Stimulated activated CD4-positive, alpha-beta T cell treated with anti-CD3 and anti-CD28 coated beads, Interleukin-4, amount 100 ng/mL, for 4 hours (primary cell): ENCODE measurements around the gene CDK18.
"Not testable (repeated sequence)": the region's sequence is repeated elsewhere in the genome, so short reads cannot be mapped to it uniquely, and the experiment has no call there.

Source experiments
- DNase-seq, 2 experiments: peaks; one replicate each; pipeline ENCODE4 v3.0.0-alpha.2; 2020

The CDK18 gene

GRCh38 chr1:205504311-205505075 is at the start of gene CDK18:
Gene CDK18 (plus strand): TSS chr1:205504669. CDS start chr1:205523168, 18,499 bp downstream.
- peak; percentile 50 to 51 for DNase-seq

- DNase-seq = no peak
Measured at GRCh38 chr1:205454903-205455335, 49.5 kb upstream of the CDK18 start.

GRCh38 chr1:205455581-205456382 is 48.7 kb upstream of the CDK18 start, which contains the start of gene BLACAT1:
Gene BLACAT1 (minus strand): TSS chr1:205456045.
- DNase-seq = no peak

- no peak for DNase-seq
Measured at GRCh38 chr1:205456383-205456867, 48.0 kb upstream of the CDK18 start.

- DNase-seq = no peak
Measured at GRCh38 chr1:205456868-205457745, 47.4 kb upstream of the CDK18 start.

GRCh38 chr1:205458777-205459566 is 45.5 kb upstream of the CDK18 start:
- DNase-seq = no peak

- no peak for DNase-seq
Measured at GRCh38 chr1:205465392-205465791, 39.1 kb upstream of the CDK18 start.

- no peak for DNase-seq
Measured at GRCh38 chr1:205466595-205467220, 37.8 kb upstream of the CDK18 start.

- no peak for DNase-seq
Measured at GRCh38 chr1:205470131-205470530, 34.3 kb upstream of the CDK18 start.

- no peak for DNase-seq
Measured at GRCh38 chr1:205472737-205473441, 31.6 kb upstream of the CDK18 start.

- DNase-seq = no peak
Measured at GRCh38 chr1:205473475-205473874, 31.0 kb upstream of the CDK18 start.

- no peak for DNase-seq
Measured at GRCh38 chr1:205473966-205474365, 30.5 kb upstream of the CDK18 start.

- no peak for DNase-seq
Measured at GRCh38 chr1:205474571-205474970, 29.9 kb upstream of the CDK18 start.

GRCh38 chr1:205475855-205476254 is 28.6 kb upstream of the CDK18 start:
- no peak for DNase-seq

GRCh38 chr1:205476648-205477047 is 27.8 kb upstream of the CDK18 start:
- DNase-seq = no peak

- DNase-seq = no peak
Measured at GRCh38 chr1:205477121-205477758, 27.2 kb upstream of the CDK18 start.

- DNase-seq = no peak
Measured at GRCh38 chr1:205477759-205478247, 26.7 kb upstream of the CDK18 start.

- DNase-seq = not testable (repeated sequence)
Measured at GRCh38 chr1:205478985-205479384, 25.5 kb upstream of the CDK18 start.

- DNase-seq = peak; percentile 27 to 41
Measured at GRCh38 chr1:205480349-205480985, 24.0 kb upstream of the CDK18 start.

GRCh38 chr1:205481218-205481617 is 23.3 kb upstream of the CDK18 start:
- no peak for DNase-seq
